Mucosa of rectum (tissue), 2 donors: ENCODE data around the gene KCNMB2.
"Not testable (repeated sequence)": the region's sequence is repeated elsewhere in the genome, so short reads cannot be mapped to it uniquely, and the experiment has no call there.

Experiments
- H3K27ac ChIP-seq, 2 donors: one replicate each; pipeline ENCODE4 v1.7.0; 2013; ENCODE audit warnings: inconsistent platforms in 2 of 2, low read depth in 2 of 2, low read length in 2 of 2
- H3K27me3 ChIP-seq, 2 donors: one replicate each; pipeline ENCODE4 v1.7.0; 2013; ENCODE audit warnings: low read length in 2 of 2; ENCODE audit not compliant: control insufficient read depth in 2 of 2, insufficient read depth in 2 of 2
- H3K36me3 ChIP-seq, 2 donors: one replicate each; pipeline ENCODE4 v1.7.0; 2013; ENCODE audit warnings: low read length in 2 of 2; ENCODE audit not compliant: control insufficient read depth in 2 of 2, insufficient read depth in 2 of 2
- H3K4me1 ChIP-seq, 2 donors: one replicate each; pipeline ENCODE4 v1.7.0; 2013; ENCODE audit warnings: low read length in 2 of 2, mild to moderate bottlenecking in 1 of 2; ENCODE audit not compliant: control insufficient read depth in 2 of 2, insufficient read depth in 2 of 2
- H3K4me3 ChIP-seq, 2 donors: one replicate each; pipeline ENCODE4 v1.7.0; 2013; ENCODE audit warnings: low read length in 2 of 2
- H3K9ac ChIP-seq, 2 donors: one replicate each; pipeline ENCODE4 v1.7.0; 2013; ENCODE audit warnings: low read length in 2 of 2, low read depth in 1 of 2, mild to moderate bottlenecking in 1 of 2
- H3K9me3 ChIP-seq, 2 donors: one replicate each; pipeline ENCODE4 v1.7.0; 2013; ENCODE audit warnings: low read length in 2 of 2; ENCODE audit not compliant: control insufficient read depth in 2 of 2
- donor health status: healthy.
- donor health status: Normal muscosa, but diverticular disease.

The KCNMB2 gene

GRCh38 chr3:178505832-178506231, 30.4 kb upstream of the KCNMB2 start:
- Histone ChIP-seq H3K4me3 (no peak overlapping the region), H3K27me3 (no peaks in the 10 kb centered on the region), H3K4me1 (no peaks in the 10 kb centered on the region), H3K27ac (no peak overlapping the region), H3K9me3 (no peaks in the 10 kb centered on the region), H3K9ac (no peak overlapping the region), H3K36me3 (no peaks in the 10 kb centered on the region)

GRCh38 chr3:178507507-178508442, 28.5 kb upstream of the KCNMB2 start:
- Histone ChIP-seq H3K9me3 (no peaks in the 10 kb centered on the region), H3K36me3 (no peaks in the 10 kb centered on the region), H3K27ac (no peak overlapping the region), H3K4me1 (no peaks in the 10 kb centered on the region), H3K27me3 (no peaks in the 10 kb centered on the region), H3K4me3 (no peak overlapping the region), H3K9ac (no peak overlapping the region)

GRCh38 chr3:178508443-178508825, 27.8 kb upstream of the KCNMB2 start:
- H3K9ac ChIP-seq: no peak overlapping the region
- no peaks in the 10 kb centered on the region for H3K36me3 ChIP-seq
- H3K27me3 ChIP-seq: no peaks in the 10 kb centered on the region
- no peak overlapping the region for H3K27ac ChIP-seq
- H3K4me3 ChIP-seq: no peak overlapping the region
- H3K4me1 ChIP-seq: no peaks in the 10 kb centered on the region
- no peaks in the 10 kb centered on the region for H3K9me3 ChIP-seq

GRCh38 chr3:178510496-178510895, 25.7 kb upstream of the KCNMB2 start:
- Histone ChIP-seq H3K27me3 (no peaks in the 10 kb centered on the region), H3K27ac (no peak overlapping the region), H3K9ac (no peak overlapping the region), H3K4me3 (no peak overlapping the region), H3K4me1 (no peaks in the 10 kb centered on the region), H3K36me3 (no peaks in the 10 kb centered on the region), H3K9me3 (no peaks in the 10 kb centered on the region)

GRCh38 chr3:178512647-178513046, 23.6 kb upstream of the KCNMB2 start:
- no peaks in the 10 kb centered on the region for H3K9me3 ChIP-seq
- H3K4me3 ChIP-seq: no peak overlapping the region
- H3K4me1 ChIP-seq: no peaks in the 10 kb centered on the region
- no peak overlapping the region for H3K27ac ChIP-seq
- no peaks in the 10 kb centered on the region for H3K36me3 ChIP-seq
- H3K27me3 ChIP-seq: no peaks in the 10 kb centered on the region
- no peak overlapping the region for H3K9ac ChIP-seq

- Histone ChIP-seq H3K36me3 (no peaks in the 10 kb centered on the region), H3K4me3 (no peak overlapping the region), H3K9me3 (no peaks in the 10 kb centered on the region), H3K9ac (no peak overlapping the region), H3K27me3 (peaks cover 0 to 2% of the 10 kb centered on the region in 2 donors), H3K27ac (no peak overlapping the region), H3K4me1 (no peaks in the 10 kb centered on the region)
Measured at GRCh38 chr3:178513546-178514380, 22.5 kb upstream of the KCNMB2 start.

- H3K27me3 ChIP-seq: peaks cover 0 to 2% of the 10 kb centered on the region in 2 donors
- no peak overlapping the region for H3K27ac ChIP-seq
- no peaks in the 10 kb centered on the region for H3K36me3 ChIP-seq
- no peak overlapping the region for H3K4me3 ChIP-seq
- no peaks in the 10 kb centered on the region for H3K9me3 ChIP-seq
- no peak overlapping the region for H3K9ac ChIP-seq
- H3K4me1 ChIP-seq: no peaks in the 10 kb centered on the region
Measured at GRCh38 chr3:178514401-178514800, 21.8 kb upstream of the KCNMB2 start.

GRCh38 chr3:178515076-178515744, 21.0 kb upstream of the KCNMB2 start:
- not testable (repeated sequence) for H3K9ac ChIP-seq, H3K4me3 ChIP-seq, H3K27me3 ChIP-seq, H3K9me3 ChIP-seq, H3K4me1 ChIP-seq, H3K27ac ChIP-seq, H3K36me3 ChIP-seq

- Histone ChIP-seq H3K4me3 (no peak overlapping the region), H3K27ac (no peak overlapping the region), H3K9ac (no peak overlapping the region), H3K36me3 (no peaks in the 10 kb centered on the region), H3K9me3 (no peaks in the 10 kb centered on the region), H3K27me3 (peaks cover 0 to 2% of the 10 kb centered on the region in 2 donors), H3K4me1 (no peaks in the 10 kb centered on the region)
Measured at GRCh38 chr3:178517665-178518334, 18.4 kb upstream of the KCNMB2 start.
